ENCODE results near the gene OARD1.

- TF ChIP-seq, protein P1, sequence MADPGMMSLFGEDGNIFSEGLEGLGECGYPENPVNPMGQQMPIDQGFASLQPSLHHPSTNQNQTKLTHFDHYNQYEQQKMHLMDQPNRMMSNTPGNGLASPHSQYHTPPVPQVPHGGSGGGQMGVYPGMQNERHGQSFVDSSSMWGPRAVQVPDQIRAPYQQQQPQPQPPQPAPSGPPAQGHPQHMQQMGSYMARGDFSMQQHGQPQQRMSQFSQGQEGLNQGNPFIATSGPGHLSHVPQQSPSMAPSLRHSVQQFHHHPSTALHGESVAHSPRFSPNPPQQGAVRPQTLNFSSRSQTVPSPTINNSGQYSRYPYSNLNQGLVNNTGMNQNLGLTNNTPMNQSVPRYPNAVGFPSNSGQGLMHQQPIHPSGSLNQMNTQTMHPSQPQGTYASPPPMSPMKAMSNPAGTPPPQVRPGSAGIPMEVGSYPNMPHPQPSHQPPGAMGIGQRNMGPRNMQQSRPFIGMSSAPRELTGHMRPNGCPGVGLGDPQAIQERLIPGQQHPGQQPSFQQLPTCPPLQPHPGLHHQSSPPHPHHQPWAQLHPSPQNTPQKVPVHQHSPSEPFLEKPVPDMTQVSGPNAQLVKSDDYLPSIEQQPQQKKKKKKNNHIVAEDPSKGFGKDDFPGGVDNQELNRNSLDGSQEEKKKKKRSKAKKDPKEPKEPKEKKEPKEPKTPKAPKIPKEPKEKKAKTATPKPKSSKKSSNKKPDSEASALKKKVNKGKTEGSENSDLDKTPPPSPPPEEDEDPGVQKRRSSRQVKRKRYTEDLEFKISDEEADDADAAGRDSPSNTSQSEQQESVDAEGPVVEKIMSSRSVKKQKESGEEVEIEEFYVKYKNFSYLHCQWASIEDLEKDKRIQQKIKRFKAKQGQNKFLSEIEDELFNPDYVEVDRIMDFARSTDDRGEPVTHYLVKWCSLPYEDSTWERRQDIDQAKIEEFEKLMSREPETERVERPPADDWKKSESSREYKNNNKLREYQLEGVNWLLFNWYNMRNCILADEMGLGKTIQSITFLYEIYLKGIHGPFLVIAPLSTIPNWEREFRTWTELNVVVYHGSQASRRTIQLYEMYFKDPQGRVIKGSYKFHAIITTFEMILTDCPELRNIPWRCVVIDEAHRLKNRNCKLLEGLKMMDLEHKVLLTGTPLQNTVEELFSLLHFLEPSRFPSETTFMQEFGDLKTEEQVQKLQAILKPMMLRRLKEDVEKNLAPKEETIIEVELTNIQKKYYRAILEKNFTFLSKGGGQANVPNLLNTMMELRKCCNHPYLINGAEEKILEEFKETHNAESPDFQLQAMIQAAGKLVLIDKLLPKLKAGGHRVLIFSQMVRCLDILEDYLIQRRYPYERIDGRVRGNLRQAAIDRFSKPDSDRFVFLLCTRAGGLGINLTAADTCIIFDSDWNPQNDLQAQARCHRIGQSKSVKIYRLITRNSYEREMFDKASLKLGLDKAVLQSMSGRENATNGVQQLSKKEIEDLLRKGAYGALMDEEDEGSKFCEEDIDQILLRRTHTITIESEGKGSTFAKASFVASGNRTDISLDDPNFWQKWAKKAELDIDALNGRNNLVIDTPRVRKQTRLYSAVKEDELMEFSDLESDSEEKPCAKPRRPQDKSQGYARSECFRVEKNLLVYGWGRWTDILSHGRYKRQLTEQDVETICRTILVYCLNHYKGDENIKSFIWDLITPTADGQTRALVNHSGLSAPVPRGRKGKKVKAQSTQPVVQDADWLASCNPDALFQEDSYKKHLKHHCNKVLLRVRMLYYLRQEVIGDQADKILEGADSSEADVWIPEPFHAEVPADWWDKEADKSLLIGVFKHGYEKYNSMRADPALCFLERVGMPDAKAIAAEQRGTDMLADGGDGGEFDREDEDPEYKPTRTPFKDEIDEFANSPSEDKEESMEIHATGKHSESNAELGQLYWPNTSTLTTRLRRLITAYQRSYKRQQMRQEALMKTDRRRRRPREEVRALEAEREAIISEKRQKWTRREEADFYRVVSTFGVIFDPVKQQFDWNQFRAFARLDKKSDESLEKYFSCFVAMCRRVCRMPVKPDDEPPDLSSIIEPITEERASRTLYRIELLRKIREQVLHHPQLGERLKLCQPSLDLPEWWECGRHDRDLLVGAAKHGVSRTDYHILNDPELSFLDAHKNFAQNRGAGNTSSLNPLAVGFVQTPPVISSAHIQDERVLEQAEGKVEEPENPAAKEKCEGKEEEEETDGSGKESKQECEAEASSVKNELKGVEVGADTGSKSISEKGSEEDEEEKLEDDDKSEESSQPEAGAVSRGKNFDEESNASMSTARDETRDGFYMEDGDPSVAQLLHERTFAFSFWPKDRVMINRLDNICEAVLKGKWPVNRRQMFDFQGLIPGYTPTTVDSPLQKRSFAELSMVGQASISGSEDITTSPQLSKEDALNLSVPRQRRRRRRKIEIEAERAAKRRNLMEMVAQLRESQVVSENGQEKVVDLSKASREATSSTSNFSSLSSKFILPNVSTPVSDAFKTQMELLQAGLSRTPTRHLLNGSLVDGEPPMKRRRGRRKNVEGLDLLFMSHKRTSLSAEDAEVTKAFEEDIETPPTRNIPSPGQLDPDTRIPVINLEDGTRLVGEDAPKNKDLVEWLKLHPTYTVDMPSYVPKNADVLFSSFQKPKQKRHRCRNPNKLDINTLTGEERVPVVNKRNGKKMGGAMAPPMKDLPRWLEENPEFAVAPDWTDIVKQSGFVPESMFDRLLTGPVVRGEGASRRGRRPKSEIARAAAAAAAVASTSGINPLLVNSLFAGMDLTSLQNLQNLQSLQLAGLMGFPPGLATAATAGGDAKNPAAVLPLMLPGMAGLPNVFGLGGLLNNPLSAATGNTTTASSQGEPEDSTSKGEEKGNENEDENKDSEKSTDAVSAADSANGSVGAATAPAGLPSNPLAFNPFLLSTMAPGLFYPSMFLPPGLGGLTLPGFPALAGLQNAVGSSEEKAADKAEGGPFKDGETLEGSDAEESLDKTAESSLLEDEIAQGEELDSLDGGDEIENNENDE (IDR thresholded peaks at IDR 0.05; ENCODE audit: insufficient replicate concordance, low read length): no peak
- TF ChIP-seq RAD21 (IDR thresholded peaks at IDR 0.05 in 1 of 2, conservative IDR thresholded peaks at IDR 0.05 in 1 of 2; ENCODE audit: low read depth in 2 of 2, low read length in 2 of 2): no peak
- no peak for TF ChIP-seq POLR2A (IDR thresholded peaks at IDR 0.05; ENCODE audit: control extremely low read depth in 1 of 2, low read depth in 2 of 2, low read length in 2 of 2)
- TF ChIP-seq TAF1 (IDR thresholded peaks at IDR 0.05; ENCODE audit: low read depth, low read length): no peak
- TF ChIP-seq SUZ12 (IDR thresholded peaks at IDR 0.05; ENCODE audit: low read length): no peak
- TF ChIP-seq, protein P2, sequence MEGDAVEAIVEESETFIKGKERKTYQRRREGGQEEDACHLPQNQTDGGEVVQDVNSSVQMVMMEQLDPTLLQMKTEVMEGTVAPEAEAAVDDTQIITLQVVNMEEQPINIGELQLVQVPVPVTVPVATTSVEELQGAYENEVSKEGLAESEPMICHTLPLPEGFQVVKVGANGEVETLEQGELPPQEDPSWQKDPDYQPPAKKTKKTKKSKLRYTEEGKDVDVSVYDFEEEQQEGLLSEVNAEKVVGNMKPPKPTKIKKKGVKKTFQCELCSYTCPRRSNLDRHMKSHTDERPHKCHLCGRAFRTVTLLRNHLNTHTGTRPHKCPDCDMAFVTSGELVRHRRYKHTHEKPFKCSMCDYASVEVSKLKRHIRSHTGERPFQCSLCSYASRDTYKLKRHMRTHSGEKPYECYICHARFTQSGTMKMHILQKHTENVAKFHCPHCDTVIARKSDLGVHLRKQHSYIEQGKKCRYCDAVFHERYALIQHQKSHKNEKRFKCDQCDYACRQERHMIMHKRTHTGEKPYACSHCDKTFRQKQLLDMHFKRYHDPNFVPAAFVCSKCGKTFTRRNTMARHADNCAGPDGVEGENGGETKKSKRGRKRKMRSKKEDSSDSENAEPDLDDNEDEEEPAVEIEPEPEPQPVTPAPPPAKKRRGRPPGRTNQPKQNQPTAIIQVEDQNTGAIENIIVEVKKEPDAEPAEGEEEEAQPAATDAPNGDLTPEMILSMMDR (IDR thresholded peaks at IDR 0.05; ENCODE audit: control extremely low read depth in 1 of 3, insufficient read depth in 1 of 3, low read depth in 1 of 3, low read length in 3 of 3): no peak
- TF ChIP-seq, protein P3, sequence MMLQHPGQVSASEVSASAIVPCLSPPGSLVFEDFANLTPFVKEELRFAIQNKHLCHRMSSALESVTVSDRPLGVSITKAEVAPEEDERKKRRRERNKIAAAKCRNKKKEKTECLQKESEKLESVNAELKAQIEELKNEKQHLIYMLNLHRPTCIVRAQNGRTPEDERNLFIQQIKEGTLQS (IDR thresholded peaks at IDR 0.05; ENCODE audit: insufficient read depth, low read depth, low read length): no peak
- no peak for TF ChIP-seq USF2 (IDR thresholded peaks at IDR 0.05; ENCODE audit: low read length)
Measured at GRCh38 chr6:41077536-41077935, 5.4 kb upstream of the OARD1 start.
